HCT116 (cell line): ENCODE measurements around the gene LRP1B. TPM values are rescaled to one million over a fixed set of nuclear protein-coding genes. Genes with fewer than 3 reads are reported as not detected.

ENCODE experiments used
- ATAC-seq: fragments of 200-7000 bp; cut with Tn5 transposase; 2 replicates; pipeline ENCODE4 v1.9.1; 2020; ENCODE audit warnings: mild to moderate bottlenecking, moderate library complexity
- BruUV-seq: library from RNA; stranded (reverse); fragments of 400-500 nt; replicated peaks from 2 replicates; lab custom pipeline; 2021; lab: Mats Ljungman, UMichigan
- CTCF ChIA-PET: fragments of 300-600 bp; sonication (Branson Sonifier 250); formaldehyde crosslinking; loops from one replicate; lab custom pipeline; 2021; ENCODE audit warnings: antibody characterized with exemption; lab: Charles Lee
- POLR2A ChIA-PET: fragments of 300-600, 350-600 bp; sonication (Branson Sonifier 250); formaldehyde crosslinking; loops from one replicate; lab custom pipeline; 2021; ENCODE audit warnings: antibody characterized with exemption; lab: Charles Lee
- RAD21 ChIA-PET, 2 experiments: fragments of 300-600 bp; sonication (Branson Sonifier 250); formaldehyde crosslinking; loops; one replicate each; lab custom pipeline; 2023; ENCODE audit warnings: low total read pairs in 2 of 2; ENCODE audit not compliant: uncharacterized antibody in 2 of 2, unreplicated experiment in 2 of 2, low non-redundant PET in 1 of 2; lab: Charles Lee
- DNase-seq: peaks from one replicate; pipeline ENCODE4 v3.0.0-alpha.2; 2010; ENCODE audit warnings: low read depth, low spot score
- H2AFZ ChIP-seq: fragments of 200-600 bp; shearing (Covaris generic), sonication (generic); 2 replicates; pipeline ENCODE4 v1.6.1; 2017; ENCODE audit warnings: low read depth, mixed run types, mixed read lengths, antibody characterized with exemption, low read length; ENCODE audit not compliant: poor library complexity, severe bottlenecking
- H3K27ac ChIP-seq: 2 replicates; pipeline ENCODE4 v1.5.1; 2012; ENCODE audit warnings: low read depth, low read length
- H3K27me3 ChIP-seq: fragments of 200-600 bp; sonication (generic); 2 replicates; pipeline ENCODE4 v1.6.1; 2016; ENCODE audit warnings: mixed run types, low read length, mixed read lengths; ENCODE audit not compliant: insufficient read depth
- H3K36me3 ChIP-seq, 2 experiments: fragments of 200-500 bp in 1 of 2; fragments of 200-600 bp in 1 of 2; sonication (Bioruptor generic) in 1 of 2; sonication (generic) in 1 of 2; 2 replicates each; pipeline versions ENCODE4 v1.5.1 to v1.6.1; 2014 to 2016; ENCODE audit warnings: low read length in 2 of 2, inconsistent platforms in 1 of 2, mixed read lengths in 1 of 2, mixed run types in 1 of 2; ENCODE audit not compliant: insufficient read depth in 2 of 2, control insufficient read depth in 1 of 2
- H3K4me1 ChIP-seq, 2 experiments: fragments of 200-600 bp in 1 of 2; sonication (generic) in 1 of 2; 2 replicates each; pipeline versions ENCODE4 v1.5.1 to v1.6.1; 2012 to 2017; ENCODE audit warnings: low read length in 2 of 2, inconsistent platforms in 1 of 2, mild to moderate bottlenecking in 1 of 2, mixed read lengths in 1 of 2, mixed run types in 1 of 2, moderate library complexity in 1 of 2; ENCODE audit not compliant: insufficient read depth in 2 of 2, control insufficient read depth in 1 of 2
- H3K4me2 ChIP-seq: fragments of 200-600 bp; sonication (generic); 2 replicates; pipeline ENCODE4 v1.6.1; 2017; ENCODE audit warnings: mixed run types, low read length, mixed read lengths
- H3K4me3 ChIP-seq, 2 experiments: fragments of 200-600 bp in 1 of 2; sonication (generic) in 1 of 2; replicated peaks in 1 of 2; 2 replicates each; pipeline ENCODE4 v1.5.1; 2011 to 2016; ENCODE audit warnings: low read length in 2 of 2, control low read depth in 1 of 2, low read depth in 1 of 2, mild to moderate bottlenecking in 1 of 2, mixed read lengths in 1 of 2, mixed run types in 1 of 2
- H3K79me2 ChIP-seq: fragments of 200-600 bp; sonication (generic); 2 replicates; pipeline ENCODE4 v1.6.1; 2017; ENCODE audit warnings: mild to moderate bottlenecking, mixed run types, low read length, moderate library complexity, mixed read lengths; ENCODE audit not compliant: insufficient read depth
- H3K9ac ChIP-seq: fragments of 200-600 bp; sonication (generic); 2 replicates; pipeline ENCODE4 v1.6.1; 2016; ENCODE audit warnings: low read length, mixed read lengths
- H3K9me2 ChIP-seq: fragments of 200-600 bp; sonication (generic), shearing (Covaris generic); 2 replicates; pipeline ENCODE4 v1.6.1; 2017; ENCODE audit warnings: mixed run types, mild to moderate bottlenecking, moderate library complexity; ENCODE audit not compliant: insufficient read depth
- H3K9me3 ChIP-seq, 2 experiments: fragments of 200-500 bp in 1 of 2; fragments of 200-600 bp in 1 of 2; sonication (Bioruptor generic) in 1 of 2; sonication (generic) in 1 of 2; 2 replicates each; pipeline ENCODE4 v1.6.1; 2014 to 2017; ENCODE audit warnings: low read length in 2 of 2, mixed read lengths in 2 of 2, inconsistent platforms in 1 of 2, low read depth in 1 of 2, mild to moderate bottlenecking in 1 of 2, mixed run types in 1 of 2, moderate library complexity in 1 of 2; ENCODE audit not compliant: control insufficient read depth in 1 of 2, insufficient read depth in 1 of 2
- H4K20me1 ChIP-seq: fragments of 200-600 bp; sonication (generic), shearing (Covaris generic); 2 replicates; pipeline ENCODE4 v1.6.1; 2017; ENCODE audit warnings: mixed run types, mild to moderate bottlenecking, moderate library complexity; ENCODE audit not compliant: insufficient read depth
- EZH2 ChIP-seq: fragments of 200-600 bp; sonication (generic); IDR thresholded peaks from 2 replicates; pipeline ENCODE4 v1.6.1; 2017; ENCODE audit warnings: antibody characterized with exemption, mixed run types
- EZH2phosphoT487 ChIP-seq: fragments of 200-600 bp; IDR thresholded peaks from 2 replicates; pipeline ENCODE4 v1.6.1; 2018; ENCODE audit warnings: antibody characterized with exemption, borderline replicate concordance
- JUND ChIP-seq: IDR thresholded peaks from 2 replicates; pipeline ENCODE4 v1.6.1; 2012
- POLR2A ChIP-seq: IDR thresholded peaks from 2 replicates; pipeline ENCODE4 v1.7.0; 2011; ENCODE audit warnings: borderline replicate concordance; ENCODE audit not compliant: insufficient read depth, insufficient read length; ENCODE audit errors: extremely low read depth
- SP1 ChIP-seq: IDR thresholded peaks from 2 replicates; pipeline ENCODE4 v1.6.1; 2012; ENCODE audit warnings: low read depth
- ZFX ChIP-seq: fragments of 450-650 bp; IDR thresholded peaks from 2 replicates; pipeline ENCODE4 v1.6.1; 2017
- intact Hi-C: fragments of 100-400 bp; cut with micrococcal nuclease; formaldehyde crosslinking; loops from 2 replicates; pipeline ENCODE4 v1.10.0; 2022
- total RNA-seq: library from RNA; stranded (reverse); gene quantifications from one replicate; pipeline ENCODE4 v1.2.1, GENCODE V29; 2021; ENCODE audit not compliant: unreplicated experiment

The LRP1B gene
- total RNA-seq, 1 experiment from 2014 or later: 0.34 TPM

- no peak for ATAC-seq
- H3K36me3 ChIP-seq: no peaks in the 10 kb centered on the region
- no peaks in the 10 kb centered on the region for H3K9me3 ChIP-seq
- no peak overlapping the region for H3K9ac ChIP-seq
- DNase-seq: no peak
- intact Hi-C loops: no loop called here
- H3K4me3 ChIP-seq: no peak overlapping the region
- H4K20me1 ChIP-seq: no peaks in the 10 kb centered on the region
- TF ChIP-seq JUND (no peak), EZH2 (no peak), ZFX (no peak), SP1 (no peak), POLR2A (no peak)
- no peaks in the 10 kb centered on the region for H3K9me2 ChIP-seq
- H3K27me3 ChIP-seq: no peaks in the 10 kb centered on the region
- no peaks in the 10 kb centered on the region for H3K79me2 ChIP-seq
- ChIA-PET CTCF (no interaction called here), RAD21 (no interaction called here), POLR2A (no interaction called here)
- BruUV-seq: no TSS peak
- no peak overlapping the region for H3K27ac ChIP-seq
- H3K4me1 ChIP-seq: no peaks in the 10 kb centered on the region
- H3K4me2 ChIP-seq: no peak overlapping the region
- H2AFZ ChIP-seq: no peak overlapping the region
Observed at GRCh38 chr2:140584471-140584870, 1546.3 kb downstream of the LRP1B start.

DNA sequence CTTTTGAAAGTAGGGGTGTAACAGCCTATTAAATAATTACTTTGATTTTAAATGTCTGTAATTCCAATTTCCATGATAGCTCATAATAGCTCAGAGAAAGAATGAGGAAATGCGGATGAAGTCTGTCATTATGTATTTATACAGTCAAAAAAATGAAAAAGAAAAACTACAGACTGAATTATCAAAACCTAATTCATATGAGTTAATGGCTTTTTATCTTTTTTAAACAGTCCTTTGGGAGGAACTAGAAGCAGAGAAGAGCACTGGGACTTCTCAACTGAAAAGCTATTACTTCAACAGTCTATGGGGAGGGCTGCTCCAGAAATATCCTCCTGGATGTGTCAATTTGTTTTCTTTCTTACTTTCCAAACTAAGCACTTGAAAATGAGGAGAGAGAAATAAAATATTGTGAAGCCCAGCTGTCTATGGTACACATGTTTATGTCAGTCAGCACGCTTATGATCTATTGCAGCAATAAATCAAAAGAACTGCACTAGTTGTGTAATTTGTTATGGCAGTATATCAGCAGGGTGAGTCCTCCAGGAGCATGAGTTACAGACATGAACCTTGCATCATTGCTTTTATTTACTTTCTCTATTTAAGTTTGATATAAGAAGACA is 1550.2 kb downstream of the LRP1B start:
- BruUV-seq: no TSS peak
- H3K79me2 ChIP-seq: no peaks in the 10 kb centered on the region
- H3K27ac ChIP-seq: no peak overlapping the region
- no peak overlapping the region for H3K4me2 ChIP-seq
- H4K20me1 ChIP-seq: no peaks in the 10 kb centered on the region
- ChIA-PET POLR2A (no interaction called here), CTCF (no interaction called here), RAD21 (no interaction called here)
- H3K36me3 ChIP-seq: no peaks in the 10 kb centered on the region
- DNase-seq (no peak), ATAC-seq (no peak)
- H3K27me3 ChIP-seq: no peaks in the 10 kb centered on the region
- H3K4me1 ChIP-seq: no peaks in the 10 kb centered on the region
- no peaks in the 10 kb centered on the region for H3K9me2 ChIP-seq
- no peak overlapping the region for H3K4me3 ChIP-seq
- intact Hi-C loops: no loop called here
- TF ChIP-seq SP1 (no peak), EZH2phosphoT487 (no peak)
- H3K9me3 ChIP-seq: no peaks in the 10 kb centered on the region
- no peak overlapping the region for H2AFZ ChIP-seq
- no peak overlapping the region for H3K9ac ChIP-seq
